Uterus (tissue), 2 donors: ENCODE measurements around the gene GPR87.

ENCODE experiments used
- CTCF ChIP-seq, 4 experiments: fragments of 200-600 bp in 2 of 4; fragments of 450-650 bp in 2 of 4; sonication (generic) in 2 of 4; IDR thresholded peaks; one replicate each; pipeline ENCODE4 v1.5.1; 2016 to 2019; ENCODE audit warnings: antibody characterized with exemption in 4 of 4, mild to moderate bottlenecking in 2 of 4, moderate library complexity in 1 of 4
- POLR2A ChIP-seq, 2 donors: fragments of 450-650 bp; IDR thresholded peaks; one replicate each; pipeline ENCODE4 v1.6.1; 2016; ENCODE audit warnings: antibody characterized with exemption in 2 of 2, mild to moderate bottlenecking in 1 of 2, moderate library complexity in 1 of 2

- TF ChIP-seq POLR2A (IDR thresholded peaks at IDR 0.05) (no peak), CTCF (IDR thresholded peaks at IDR 0.05) (no peak)
These were observed 10.9 kb downstream of the GPR87 start for GRCh38 chr3:151305775-151306151.
